C4-2B (cell line): ENCODE data around the gene PELI3.

Experiments
- H3K27ac ChIP-seq: fragments of 450-650 bp; 2 replicates; pipeline ENCODE4 v1.5.1; 2017
- CTCF ChIP-seq: fragments of 450-650 bp; conservative IDR thresholded peaks from 2 replicates; pipeline ENCODE4 v1.5.1; 2017; ENCODE audit warnings: mild to moderate bottlenecking
- ZFX ChIP-seq: fragments of 450-650 bp; IDR thresholded peaks from 2 replicates; pipeline ENCODE4 v1.6.1; 2017

The PELI3 gene

GRCh38 chr11:66476841-66477251 is 10.1 kb downstream of the PELI3 start:
- TF ChIP-seq CTCF (no peak), ZFX (no peak)
- H3K27ac ChIP-seq: no peak overlapping the region

GRCh38 chr11:66477263-66478201 is 10.8 kb downstream of the PELI3 start:
- no peak overlapping the region for H3K27ac ChIP-seq

GRCh38 chr11:66478729-66479393 is 12.2 kb downstream of the PELI3 start:
- TF ChIP-seq CTCF (peak; percentile 98), ZFX (no peak)
- peak overlapping the region; percentile 93 for H3K27ac ChIP-seq

More at GRCh38 chr11:66477263-66478201, 10.8 kb downstream of the PELI3 start:
- TF ChIP-seq CTCF (no peak), ZFX (no peak)

- no peak for TF ChIP-seq CTCF
- TF ChIP-seq ZFX: no peak
- H3K27ac ChIP-seq: peak overlapping the region; percentile 93
These were observed 12.8 kb downstream of the PELI3 start for GRCh38 chr11:66479394-66480116.

GRCh38 chr11:66480117-66480938 is 13.6 kb downstream of the PELI3 start, which contains the start of gene DPP3:
Gene DPP3 (plus strand): TSS chr11:66480434. CDS start chr11:66482201, 1,767 bp downstream.
- peak within 1 kb of the TSS; percentile 93 for H3K27ac ChIP-seq
- TF ChIP-seq ZFX: peak; percentile 100
- no peak for TF ChIP-seq CTCF

GRCh38 chr11:66484806-66485380 is 18.2 kb downstream of the PELI3 start:
- no peak for TF ChIP-seq ZFX
- no peak for TF ChIP-seq CTCF
- no peak overlapping the region for H3K27ac ChIP-seq
